Mesothelial cell of epicardium (in vitro differentiated cells): Measurements from ENCODE around the gene TDRD3. TPM values are rescaled to one million over a fixed set of nuclear protein-coding genes. Genes with fewer than 3 reads are reported as not detected.
A peak's percentile ranks its signal among the peaks of the same experiment; 100 is the strongest.

Source experiments
- DNase-seq, 2 experiments: peaks; one replicate each; pipeline ENCODE4 v3.0.0; 2021; ENCODE audit warnings: low spot score in 2 of 2; ENCODE audit not compliant: unreplicated experiment in 2 of 2
- H3K27ac Mint-ChIP-seq: 2 replicates; pipeline ENCODE4 v1.8.0; 2021; ENCODE audit warnings: mixed read lengths
- H3K27me3 Mint-ChIP-seq: 2 replicates; pipeline ENCODE4 v1.8.0; 2021; ENCODE audit warnings: low read depth, mixed read lengths
- H3K36me3 Mint-ChIP-seq: 2 replicates; pipeline ENCODE4 v1.8.0; 2021; ENCODE audit warnings: mixed read lengths
- H3K4me1 Mint-ChIP-seq: 2 replicates; pipeline ENCODE4 v1.8.0; 2021; ENCODE audit warnings: mixed read lengths
- H3K4me3 Mint-ChIP-seq: 2 replicates; pipeline ENCODE4 v1.8.0; 2021; ENCODE audit warnings: mild to moderate bottlenecking, moderate library complexity, mixed read lengths
- H3K9me3 Mint-ChIP-seq: 2 replicates; pipeline ENCODE4 v1.8.0; 2021; ENCODE audit warnings: mixed read lengths
- total RNA-seq: library from RNA; stranded (reverse); gene quantifications from 3 replicates; pipeline ENCODE4 v1.2.1, GENCODE V29; 2021
- TF ChIP-seq, protein P1 (sequence below): fragments of 200-600 bp; sonication (generic); IDR thresholded peaks from one replicate; pipeline ENCODE4 v1.5.0; 2021; ENCODE audit warnings: antibody characterized with exemption; ENCODE audit not compliant: unreplicated experiment

The TDRD3 gene
- 47.6 to 50.8 TPM (median 50.6 TPM) in 3 replicates for total RNA-seq

- H3K36me3 Mint-ChIP-seq, result no peaks in the 10 kb centered on the region
- H3K9me3 Mint-ChIP-seq, result no peaks in the 10 kb centered on the region
Measured at GRCh38 chr13:60396783-60397703, at the start of gene TDRD3. TSS of gene TDRD3 (plus strand) at chr13:60397220. CDS start at chr13:60397365, 145 bp downstream.

DNA sequence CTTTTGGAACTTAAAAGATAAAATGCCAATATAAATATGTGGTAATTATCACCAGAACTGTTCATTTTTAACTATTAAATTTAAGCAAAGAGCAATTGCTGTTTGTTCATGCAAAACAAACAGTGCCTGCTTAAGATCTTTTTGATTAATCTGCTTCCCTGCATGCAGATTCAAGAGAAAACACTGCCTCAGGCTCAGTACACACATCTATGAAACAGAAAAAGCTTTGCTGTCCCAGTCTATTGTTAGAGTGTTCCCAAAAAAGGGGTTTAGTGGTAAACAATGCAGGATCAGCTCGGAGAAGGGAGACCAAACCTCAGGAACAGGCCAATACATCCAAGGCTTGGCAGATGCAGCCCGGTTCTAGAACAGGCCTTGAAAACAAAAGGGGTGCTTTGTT, 49.3 kb upstream of the TDRD3 start:
- Mint-ChIP-seq H3K27ac (peak overlapping the region; percentile 24), H3K4me1 (peaks cover 23% of the 10 kb centered on the region), H3K9me3 (peaks cover 3% of the 10 kb centered on the region), H3K4me3 (no peak overlapping the region), H3K36me3 (no peaks in the 10 kb centered on the region), H3K27me3 (no peaks in the 10 kb centered on the region)
- no peak for DNase-seq
- TF ChIP-seq, protein P1, sequence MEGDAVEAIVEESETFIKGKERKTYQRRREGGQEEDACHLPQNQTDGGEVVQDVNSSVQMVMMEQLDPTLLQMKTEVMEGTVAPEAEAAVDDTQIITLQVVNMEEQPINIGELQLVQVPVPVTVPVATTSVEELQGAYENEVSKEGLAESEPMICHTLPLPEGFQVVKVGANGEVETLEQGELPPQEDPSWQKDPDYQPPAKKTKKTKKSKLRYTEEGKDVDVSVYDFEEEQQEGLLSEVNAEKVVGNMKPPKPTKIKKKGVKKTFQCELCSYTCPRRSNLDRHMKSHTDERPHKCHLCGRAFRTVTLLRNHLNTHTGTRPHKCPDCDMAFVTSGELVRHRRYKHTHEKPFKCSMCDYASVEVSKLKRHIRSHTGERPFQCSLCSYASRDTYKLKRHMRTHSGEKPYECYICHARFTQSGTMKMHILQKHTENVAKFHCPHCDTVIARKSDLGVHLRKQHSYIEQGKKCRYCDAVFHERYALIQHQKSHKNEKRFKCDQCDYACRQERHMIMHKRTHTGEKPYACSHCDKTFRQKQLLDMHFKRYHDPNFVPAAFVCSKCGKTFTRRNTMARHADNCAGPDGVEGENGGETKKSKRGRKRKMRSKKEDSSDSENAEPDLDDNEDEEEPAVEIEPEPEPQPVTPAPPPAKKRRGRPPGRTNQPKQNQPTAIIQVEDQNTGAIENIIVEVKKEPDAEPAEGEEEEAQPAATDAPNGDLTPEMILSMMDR, result no peak

More at GRCh38 chr13:60396783-60397703, at the start of gene TDRD3:
- peaks cover 35% of the 10 kb centered on the region for H3K4me1 Mint-ChIP-seq
- peak; percentile 67 to 87 for DNase-seq
- H3K4me3 Mint-ChIP-seq, result peak within 1 kb of the TSS; percentile 89
- peak within 1 kb of the TSS; percentile 98 for H3K27ac Mint-ChIP-seq
- H3K27me3 Mint-ChIP-seq, result no peaks in the 10 kb centered on the region
- TF ChIP-seq, protein P1, result peak; percentile 46

GRCh38 chr13:60348097-60348496, 48.9 kb upstream of the TDRD3 start:
- Mint-ChIP-seq H3K27ac (peak overlapping the region; percentile 24), H3K36me3 (peaks cover 1% of the 10 kb centered on the region), H3K4me3 (no peak overlapping the region), H3K9me3 (peaks cover 5% of the 10 kb centered on the region), H3K4me1 (peaks cover 23% of the 10 kb centered on the region), H3K27me3 (no peaks in the 10 kb centered on the region)
- TF ChIP-seq, protein P1, result no peak
- DNase-seq, result no peak

DNA sequence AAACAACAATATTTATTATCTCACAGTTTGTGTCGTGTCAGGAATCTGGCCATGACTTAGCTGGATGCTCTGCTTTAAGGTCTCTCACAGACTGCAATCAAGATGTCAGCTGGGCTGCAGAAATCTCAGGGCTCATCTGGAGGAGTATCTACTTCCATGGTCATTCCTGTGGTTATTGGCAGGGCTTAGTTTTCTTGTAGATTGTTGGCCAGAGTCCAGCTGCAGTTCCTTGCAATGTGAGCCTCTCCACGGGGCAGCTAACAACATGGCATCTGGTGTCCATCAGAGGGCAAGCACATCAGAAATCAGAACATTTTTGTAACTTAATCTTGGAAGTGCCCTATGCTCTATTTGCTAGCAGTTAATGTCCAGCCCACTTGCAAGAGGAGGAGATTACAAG, 45.7 kb upstream of the TDRD3 start:
- Mint-ChIP-seq H3K27ac (peak overlapping the region; percentile 17), H3K27me3 (no peaks in the 10 kb centered on the region), H3K9me3 (peaks cover 11% of the 10 kb centered on the region), H3K4me1 (peaks cover 36% of the 10 kb centered on the region), H3K4me3 (no peak overlapping the region), H3K36me3 (peaks cover 2% of the 10 kb centered on the region)
- TF ChIP-seq, protein P1, result no peak
- DNase-seq, result no peak

DNA sequence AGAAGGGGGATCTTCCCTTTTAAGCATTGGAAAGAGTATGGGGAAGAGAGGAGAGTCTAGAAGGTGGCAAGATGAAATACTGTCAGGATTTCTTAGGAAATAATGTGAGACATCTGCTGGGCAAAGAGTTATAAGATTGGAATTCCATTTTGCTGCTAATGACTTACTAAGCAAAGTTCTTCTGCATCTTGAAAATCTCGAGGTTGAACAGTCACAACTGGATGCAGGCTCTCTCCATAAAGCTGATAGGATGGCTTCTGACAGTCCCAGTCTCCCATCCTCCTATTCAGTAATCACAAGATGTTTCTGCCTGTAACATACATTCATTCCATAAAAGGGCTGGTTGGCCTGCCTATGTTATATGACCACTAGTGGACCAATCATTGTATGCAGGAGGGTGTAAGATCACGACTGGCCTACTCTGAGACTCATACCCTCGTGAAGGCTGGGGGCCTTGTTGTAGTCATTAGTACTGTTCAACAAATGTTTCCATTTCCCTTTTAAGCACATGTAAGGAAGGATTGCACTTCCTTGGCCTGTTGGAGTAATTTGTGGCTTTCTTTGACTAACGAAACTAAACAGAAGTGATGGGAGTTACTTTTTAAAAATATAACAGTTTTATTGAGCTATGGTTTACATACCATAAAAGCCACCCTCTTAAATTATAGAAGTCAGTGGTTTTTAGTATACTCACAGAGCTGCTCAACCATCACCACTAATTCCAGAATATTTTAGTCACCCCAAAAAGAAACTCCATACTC, 45.0 kb upstream of the TDRD3 start:
- H3K36me3 Mint-ChIP-seq, result peaks cover 2% of the 10 kb centered on the region

More for the DNA sequence above, 45.0 kb upstream of the TDRD3 start:
- Mint-ChIP-seq H3K27me3 (no peaks in the 10 kb centered on the region), H3K4me3 (no peak overlapping the region), H3K4me1 (peaks cover 36% of the 10 kb centered on the region), H3K9me3 (peaks cover 11% of the 10 kb centered on the region), H3K27ac (no peak overlapping the region)
- DNase-seq, result no peak
- TF ChIP-seq, protein P1, result no peak
